CD14-positive monocyte (primary cell): ENCODE results near the gene JMJD1C. TPM values are rescaled to one million over a fixed set of nuclear protein-coding genes. Genes with fewer than 3 reads are reported as not detected.

ENCODE experiments used
- DNase-seq, 3 donors: peaks; one replicate each; pipeline ENCODE4 v3.0.0-alpha.2; 2011 to 2022
- H2AFZ ChIP-seq: 2 replicates; pipeline ENCODE4 v1.6.0; 2012; ENCODE audit warnings: mild to moderate bottlenecking, low read depth, low read length, inconsistent platforms; ENCODE audit not compliant: insufficient read depth, poor library complexity, severe bottlenecking
- H3K27ac ChIP-seq, 2 donors: 1 replicate in 1 of 2; 2 replicates in 1 of 2; pipeline ENCODE4 v1.5.1; 2012 to 2013; ENCODE audit warnings: low read length in 2 of 2, control low read depth in 1 of 2, inconsistent platforms in 1 of 2, low read depth in 1 of 2, mild to moderate bottlenecking in 1 of 2
- H3K27me3 ChIP-seq, 2 donors: one replicate each; pipeline versions ENCODE4 v1.6.0 to v1.6.1; 2011 to 2013; ENCODE audit warnings: low read length in 2 of 2; ENCODE audit not compliant: control insufficient read depth in 2 of 2, insufficient read depth in 2 of 2
- H3K36me3 ChIP-seq, 2 donors: replicated peaks in 1 of 2; 1 replicate in 1 of 2; 2 replicates in 1 of 2; pipeline versions ENCODE4 v1.5.1 to v1.6.1; 2012 to 2013; ENCODE audit warnings: low read length in 2 of 2, control low read depth in 1 of 2, inconsistent platforms in 1 of 2, mild to moderate bottlenecking in 1 of 2; ENCODE audit not compliant: insufficient read depth in 2 of 2, control insufficient read depth in 1 of 2
- H3K4me1 ChIP-seq, 2 donors: 1 replicate in 1 of 2; 2 replicates in 1 of 2; pipeline versions ENCODE4 v1.5.1 to v1.6.1; 2012 to 2013; ENCODE audit warnings: low read length in 2 of 2, control low read depth in 1 of 2, inconsistent platforms in 1 of 2, mild to moderate bottlenecking in 1 of 2, moderate library complexity in 1 of 2; ENCODE audit not compliant: insufficient read depth in 2 of 2, control insufficient read depth in 1 of 2
- H3K4me2 ChIP-seq: replicated peaks from 2 replicates; pipeline ENCODE3; 2012; ENCODE audit warnings: low read length, moderate library complexity, mild to moderate bottlenecking; ENCODE audit not compliant: poor library complexity, severe bottlenecking; ENCODE audit errors: extremely low read depth
- H3K4me3 ChIP-seq, 3 experiments: fragments of 200-600 bp in 1 of 3; sonication (generic) in 1 of 3; replicated peaks in 1 of 3; 1 replicate in 2 of 3; 2 replicates in 1 of 3; pipeline ENCODE4 v1.5.1; 2011 to 2013; ENCODE audit warnings: low read length in 3 of 3, mild to moderate bottlenecking in 3 of 3, control low read depth in 2 of 3, low read depth in 2 of 3, inconsistent platforms in 1 of 3, moderate library complexity in 1 of 3
- H3K79me2 ChIP-seq: 2 replicates; pipeline ENCODE4 v1.6.0; 2012; ENCODE audit warnings: mild to moderate bottlenecking, control low read depth, inconsistent platforms, low read length, moderate library complexity; ENCODE audit not compliant: insufficient read depth
- H3K9ac ChIP-seq: 2 replicates; pipeline ENCODE4 v1.6.0; 2017; ENCODE audit warnings: low read length, mild to moderate bottlenecking; ENCODE audit not compliant: insufficient read depth, poor library complexity, severe bottlenecking
- H3K9me3 ChIP-seq, 2 donors: replicated peaks in 1 of 2; 1 replicate in 1 of 2; 2 replicates in 1 of 2; pipeline versions ENCODE4 v1.5.1 to v1.6.1; 2012 to 2013; ENCODE audit warnings: low read length in 2 of 2, control low read depth in 1 of 2; ENCODE audit not compliant: control insufficient read depth in 1 of 2, insufficient read depth in 1 of 2
- H4K20me1 ChIP-seq: 2 replicates; pipeline ENCODE4 v1.6.0; 2012; ENCODE audit warnings: mild to moderate bottlenecking, low read length, control low read depth, moderate library complexity; ENCODE audit not compliant: insufficient read depth
- H3K27ac Mint-ChIP-seq, 7 donors: one replicate each; pipeline ENCODE4 v1.8.0; 2020; ENCODE audit warnings: mild to moderate bottlenecking in 7 of 7, mixed read lengths in 7 of 7, moderate library complexity in 6 of 7, inconsistent platforms in 2 of 7
- H3K27me3 Mint-ChIP-seq, 3 donors: one replicate each; pipeline ENCODE4 v1.8.0; 2021 to 2022; ENCODE audit warnings: low read depth in 3 of 3, mild to moderate bottlenecking in 3 of 3, mixed read lengths in 3 of 3, moderate library complexity in 3 of 3, inconsistent platforms in 1 of 3
- H3K36me3 Mint-ChIP-seq, 2 donors: one replicate each; pipeline ENCODE4 v1.8.0; 2020; ENCODE audit warnings: mixed read lengths in 2 of 2, inconsistent platforms in 1 of 2, mild to moderate bottlenecking in 1 of 2
- H3K4me1 Mint-ChIP-seq: one replicate; pipeline ENCODE4 v1.8.0; 2020; ENCODE audit warnings: mild to moderate bottlenecking, mixed read lengths
- H3K4me3 Mint-ChIP-seq, 2 donors: one replicate each; pipeline ENCODE4 v1.8.0; 2020; ENCODE audit warnings: mild to moderate bottlenecking in 2 of 2, mixed read lengths in 2 of 2, moderate library complexity in 1 of 2
- H3K9me3 Mint-ChIP-seq, 7 donors: one replicate each; pipeline ENCODE4 v1.8.0; 2020 to 2022; ENCODE audit warnings: mixed read lengths in 7 of 7, mild to moderate bottlenecking in 6 of 7, moderate library complexity in 6 of 7, inconsistent platforms in 2 of 7
- WGBS: methylation state at CpG from one replicate; pipeline ENCODE4 v1.1.5; 2013; ENCODE audit warnings: missing lambda C conversion rate; ENCODE audit not compliant: insufficient coverage; 5-methylcytosine and 5-hydroxymethylcytosine counted together
- intact Hi-C, 2 donors: fragments of 100-400 bp; cut with micrococcal nuclease; formaldehyde crosslinking; loops; one replicate each; pipeline versions ENCODE4 v1.15.0 to v1.15.1; 2023
- polyA plus RNA-seq, 3 donors: library from polyadenylated mRNA; depleted of rRNA in 1 of 3; unstranded in 2 of 3; stranded (reverse) in 1 of 3; fragments of 300-500 nt in 2 of 3; fragments of >200 nt in 1 of 3; fragmentation: Illumina TruSeq in 2 of 3; gene quantifications; 1 replicate in 2 of 3; 2 replicates in 1 of 3; pipeline ENCODE4 v1.2.3, GENCODE V29; 2012 to 2021
- TF ChIP-seq, protein P1 (sequence below): fragments of 200-600 bp; IDR thresholded peaks from one replicate; pipeline ENCODE4 v1.8.0; 2022; ENCODE audit warnings: antibody characterized with exemption, mild to moderate bottlenecking

The JMJD1C gene
- polyA plus RNA-seq, 3 donors = 27.8 to 84.8 (median 46.5) TPM

- Histone ChIP-seq H4K20me1 (peaks cover 58% of the 10 kb centered on the region), H3K79me2 (peaks cover 96% of the 10 kb centered on the region), H3K4me1 (peaks cover 23 to 32% of the 10 kb centered on the region in 2 donors), H3K4me3 (no peak overlapping the region), H3K36me3 (no peaks in the 10 kb centered on the region), H2AFZ (no peak overlapping the region), H3K9ac (no peak overlapping the region), H3K4me2 (no peak overlapping the region), H3K27me3 (no peaks in the 10 kb centered on the region), H3K9me3 (no peaks in the 10 kb centered on the region), H3K27ac (peak overlapping the region; percentile 3 to 4)
- Mint-ChIP-seq H3K9me3 (peaks cover 0 to 2% (median 0%) of the 10 kb centered on the region in 7 donors), H3K36me3 (peaks cover 0 to 5% of the 10 kb centered on the region in 2 donors), H3K27me3 (no peaks in the 10 kb centered on the region), H3K4me3 (no peak overlapping the region), H3K4me1 (peaks cover 48% of the 10 kb centered on the region), H3K27ac (peak overlapping the region in 5 of 7 donors; percentile 16 to 77 (median 57))
- TF ChIP-seq, protein P1, sequence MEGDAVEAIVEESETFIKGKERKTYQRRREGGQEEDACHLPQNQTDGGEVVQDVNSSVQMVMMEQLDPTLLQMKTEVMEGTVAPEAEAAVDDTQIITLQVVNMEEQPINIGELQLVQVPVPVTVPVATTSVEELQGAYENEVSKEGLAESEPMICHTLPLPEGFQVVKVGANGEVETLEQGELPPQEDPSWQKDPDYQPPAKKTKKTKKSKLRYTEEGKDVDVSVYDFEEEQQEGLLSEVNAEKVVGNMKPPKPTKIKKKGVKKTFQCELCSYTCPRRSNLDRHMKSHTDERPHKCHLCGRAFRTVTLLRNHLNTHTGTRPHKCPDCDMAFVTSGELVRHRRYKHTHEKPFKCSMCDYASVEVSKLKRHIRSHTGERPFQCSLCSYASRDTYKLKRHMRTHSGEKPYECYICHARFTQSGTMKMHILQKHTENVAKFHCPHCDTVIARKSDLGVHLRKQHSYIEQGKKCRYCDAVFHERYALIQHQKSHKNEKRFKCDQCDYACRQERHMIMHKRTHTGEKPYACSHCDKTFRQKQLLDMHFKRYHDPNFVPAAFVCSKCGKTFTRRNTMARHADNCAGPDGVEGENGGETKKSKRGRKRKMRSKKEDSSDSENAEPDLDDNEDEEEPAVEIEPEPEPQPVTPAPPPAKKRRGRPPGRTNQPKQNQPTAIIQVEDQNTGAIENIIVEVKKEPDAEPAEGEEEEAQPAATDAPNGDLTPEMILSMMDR = no peak
- intact Hi-C loops = no loop called here
- no peak for DNase-seq
- WGBS = 83% methylated on average over 1 of the region's 5 CpGs
Measured at GRCh38 chr10:63425512-63425911, 40.3 kb downstream of the JMJD1C start.

DNA sequence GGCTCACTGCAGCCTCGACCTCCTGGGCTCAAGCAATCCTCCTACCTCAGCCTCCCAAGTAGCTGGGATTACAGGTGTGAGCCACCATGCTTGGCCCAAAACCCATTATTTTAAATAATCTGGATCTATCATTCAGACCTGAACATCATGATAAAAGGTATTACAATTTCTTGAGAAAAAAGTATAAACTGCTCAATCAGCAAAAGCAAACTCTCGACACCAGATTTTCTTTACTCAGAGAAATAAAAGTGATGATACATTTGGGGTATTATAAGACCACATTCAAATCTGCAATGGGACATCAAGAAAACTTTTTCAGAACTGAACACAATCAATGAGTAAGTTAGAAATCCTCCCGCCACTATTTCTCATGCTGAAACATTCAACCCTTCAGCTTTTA is 41.2 kb downstream of the JMJD1C start:
- peaks cover 2 to 5% of the 10 kb centered on the region in 2 donors for H3K36me3 Mint-ChIP-seq
- no peak overlapping the region for H2AFZ ChIP-seq
- H3K4me1 ChIP-seq = peaks cover 20 to 27% of the 10 kb centered on the region in 2 donors
- H3K27ac Mint-ChIP-seq = no peak overlapping the region
- DNase-seq = no peak
- peaks cover 54% of the 10 kb centered on the region for H4K20me1 ChIP-seq
- H3K27me3 ChIP-seq = no peaks in the 10 kb centered on the region
- no peaks in the 10 kb centered on the region for H3K27me3 Mint-ChIP-seq
- TF ChIP-seq, protein P1 = no peak
- no peak overlapping the region for H3K9ac ChIP-seq
- H3K4me3 ChIP-seq = no peak overlapping the region
- peaks cover 43% of the 10 kb centered on the region for H3K4me1 Mint-ChIP-seq
- peaks cover 0 to 2% (median 0%) of the 10 kb centered on the region in 7 donors for H3K9me3 Mint-ChIP-seq
- H3K4me3 Mint-ChIP-seq = no peak overlapping the region
- H3K4me2 ChIP-seq = no peak overlapping the region
- H3K79me2 ChIP-seq = peaks cover 96% of the 10 kb centered on the region
- no peaks in the 10 kb centered on the region for H3K9me3 ChIP-seq
- H3K36me3 ChIP-seq = no peaks in the 10 kb centered on the region
- intact Hi-C loops = no loop called here
- H3K27ac ChIP-seq = no peak overlapping the region
- 100% methylated on average over 1 of the region's 3 CpGs for WGBS
